EH (cell line): ENCODE data around the gene ARNT2.
"Not testable (repeated sequence)": the region's sequence is repeated elsewhere in the genome, so short reads cannot be mapped to it uniquely, and the experiment has no call there.

Experiments used
- DNase-seq: peaks from one replicate; pipeline ENCODE4 v3.0.0-alpha.2; 2015; ENCODE audit warnings: low read depth

ARNT2 gene

GRCh38 chr15:80491163-80491847 is 87.1 kb downstream of the ARNT2 start:
- no peak for DNase-seq

DNA sequence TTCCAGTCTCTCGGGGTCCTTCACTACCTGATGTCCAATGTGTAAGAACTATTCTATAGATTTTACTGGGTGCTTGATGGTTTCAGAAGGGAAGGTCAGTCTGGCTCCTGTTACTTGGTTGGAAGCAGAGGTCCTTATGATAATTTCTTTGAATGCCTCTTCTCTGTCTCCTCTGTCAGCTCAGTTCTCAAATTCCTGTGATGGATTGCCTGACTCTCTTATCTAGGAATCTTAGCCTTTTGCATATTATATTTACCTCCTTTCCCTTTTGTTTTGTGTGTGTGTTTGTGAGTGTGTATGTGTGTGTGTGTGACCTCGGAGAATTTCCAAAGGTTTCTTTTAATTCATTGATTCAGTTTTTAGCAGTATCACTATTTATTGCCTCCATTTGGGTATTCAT is 88.2 kb downstream of the ARNT2 start:
- no peak for DNase-seq

DNA sequence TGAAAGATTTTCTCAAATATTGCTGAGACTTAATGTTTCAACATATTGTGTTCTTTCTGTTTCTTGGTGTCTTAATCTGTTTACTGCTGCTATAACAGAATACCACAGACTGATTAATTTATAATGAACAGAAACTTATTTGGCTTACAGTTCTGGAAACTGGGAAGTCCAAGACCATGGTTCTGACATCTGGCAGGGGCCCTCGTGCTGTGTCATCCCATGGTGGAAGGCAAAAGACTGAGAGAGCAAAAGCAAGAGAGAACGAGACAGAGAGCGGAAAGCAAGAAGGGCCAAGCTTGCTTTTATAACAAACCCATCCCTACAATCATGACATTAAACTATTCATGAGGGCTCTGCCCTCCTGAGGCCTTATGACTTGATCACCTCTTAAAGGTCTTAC is 88.7 kb downstream of the ARNT2 start:
- no peak for DNase-seq

DNA sequence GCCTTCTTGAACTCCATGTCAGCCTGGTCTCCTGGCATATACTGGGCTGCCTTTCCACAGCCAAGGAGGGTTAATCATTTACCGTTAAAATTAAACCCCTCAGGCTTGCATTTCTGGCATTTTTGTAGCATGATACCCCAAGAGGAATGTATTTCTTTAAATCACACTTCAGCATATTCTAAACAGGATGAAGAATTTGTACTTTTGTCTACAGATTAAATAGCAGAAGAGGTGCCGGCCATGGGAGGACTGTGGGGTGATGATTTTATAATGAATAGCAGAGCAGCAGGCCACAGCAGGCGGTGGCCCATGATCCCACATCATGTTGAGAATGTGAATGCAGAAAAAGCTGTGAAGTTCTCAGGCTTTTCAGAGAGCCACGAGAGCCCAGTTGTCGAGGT is 90.2 kb downstream of the ARNT2 start:
- DNase-seq, result peak; percentile 96

DNA sequence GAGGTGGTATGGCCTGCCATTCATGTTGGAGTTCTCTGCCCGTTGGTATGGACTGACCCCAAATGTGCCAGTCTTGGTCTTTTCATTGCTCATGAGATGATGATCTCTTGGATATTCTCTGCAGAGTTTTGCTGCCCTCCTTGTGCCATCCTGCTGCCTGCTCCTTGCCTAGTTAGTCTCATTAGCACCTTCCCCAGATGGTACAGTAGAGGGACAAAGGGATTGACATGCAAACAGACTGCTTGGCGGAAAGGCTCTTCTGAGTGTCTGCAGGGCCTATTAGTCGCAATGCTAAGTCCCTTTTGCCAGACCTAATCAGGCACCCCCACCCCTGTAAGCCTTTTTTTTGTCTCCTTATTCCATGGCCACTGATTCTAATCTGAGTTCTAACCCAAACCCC is 90.6 kb downstream of the ARNT2 start:
- no peak for DNase-seq

GRCh38 chr15:80495401-80495942 is 91.3 kb downstream of the ARNT2 start:
- DNase-seq, result peak; percentile 51

- peak; percentile 83 for DNase-seq
Observed at GRCh38 chr15:80496096-80496495, 91.9 kb downstream of the ARNT2 start.

GRCh38 chr15:80497221-80497620 is 93.0 kb downstream of the ARNT2 start:
- DNase-seq, result no peak

DNA sequence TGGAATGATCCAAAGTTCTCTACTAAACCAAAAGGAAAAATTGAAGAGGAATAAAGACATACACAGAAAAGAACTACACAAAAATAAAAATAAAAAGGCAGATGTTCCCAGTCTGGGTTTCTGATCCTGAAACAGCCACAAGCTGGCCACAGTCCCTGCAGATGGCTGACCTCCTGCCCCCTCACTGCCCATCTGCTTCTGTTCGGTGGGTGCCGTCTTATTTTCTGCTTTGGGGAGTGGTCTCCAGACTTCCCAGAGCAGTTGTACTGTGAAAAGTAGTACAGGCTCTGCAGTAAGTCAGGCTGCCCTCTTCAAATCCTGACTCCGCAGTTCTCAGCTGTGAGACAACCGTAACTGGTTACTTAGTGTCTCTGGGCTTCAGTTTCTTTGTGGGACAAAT is 94.5 kb downstream of the ARNT2 start:
- no peak for DNase-seq

- DNase-seq, result no peak
Observed at GRCh38 chr15:80500021-80500420, 95.8 kb downstream of the ARNT2 start.

- DNase-seq, result no peak
Observed at GRCh38 chr15:80501476-80501875, 97.3 kb downstream of the ARNT2 start.

DNA sequence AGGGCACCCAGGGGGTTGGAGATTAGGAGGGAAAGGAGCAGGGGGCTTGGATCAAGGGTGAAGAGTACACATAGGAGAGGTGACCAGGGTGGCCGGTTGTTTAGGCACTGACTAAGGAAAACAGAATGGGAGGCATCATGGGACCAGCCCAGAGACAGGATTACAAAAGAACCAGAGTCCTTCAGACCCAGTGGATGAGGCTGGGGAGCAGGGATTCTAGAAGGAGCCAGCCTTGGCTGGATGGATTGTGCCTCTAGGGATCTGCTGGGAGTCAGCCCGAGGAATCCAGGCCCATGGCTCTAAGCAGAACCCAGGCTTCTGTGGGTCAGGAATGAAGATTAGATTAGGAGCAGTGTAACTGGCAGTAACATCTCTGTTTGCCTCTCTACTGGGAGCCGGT is 98.6 kb downstream of the ARNT2 start:
- no peak for DNase-seq

GRCh38 chr15:80503319-80503952 is 99.3 kb downstream of the ARNT2 start:
- DNase-seq, result no peak

DNA sequence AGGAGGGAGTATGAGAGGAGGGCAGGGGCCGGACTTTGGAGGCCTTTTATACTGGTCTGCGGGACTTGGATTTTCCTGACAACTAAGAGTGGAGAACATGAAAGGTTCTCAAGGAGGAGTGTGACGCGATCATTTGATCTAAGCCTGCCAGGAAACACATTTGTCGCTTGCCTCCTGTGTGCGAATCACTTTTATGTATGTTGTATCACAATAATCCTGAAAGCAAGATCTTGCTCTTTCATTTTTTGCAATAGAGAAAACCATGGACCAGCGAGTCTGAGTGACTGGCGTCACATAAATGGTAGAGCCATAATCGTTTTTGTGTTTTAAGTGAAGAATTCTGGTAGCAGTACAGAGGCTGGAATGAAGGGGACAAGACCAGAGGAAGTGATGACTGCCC is 100.7 kb downstream of the ARNT2 start:
- no peak for DNase-seq

- no peak for DNase-seq
Observed at GRCh38 chr15:80506286-80506893, 102.2 kb downstream of the ARNT2 start.

DNA sequence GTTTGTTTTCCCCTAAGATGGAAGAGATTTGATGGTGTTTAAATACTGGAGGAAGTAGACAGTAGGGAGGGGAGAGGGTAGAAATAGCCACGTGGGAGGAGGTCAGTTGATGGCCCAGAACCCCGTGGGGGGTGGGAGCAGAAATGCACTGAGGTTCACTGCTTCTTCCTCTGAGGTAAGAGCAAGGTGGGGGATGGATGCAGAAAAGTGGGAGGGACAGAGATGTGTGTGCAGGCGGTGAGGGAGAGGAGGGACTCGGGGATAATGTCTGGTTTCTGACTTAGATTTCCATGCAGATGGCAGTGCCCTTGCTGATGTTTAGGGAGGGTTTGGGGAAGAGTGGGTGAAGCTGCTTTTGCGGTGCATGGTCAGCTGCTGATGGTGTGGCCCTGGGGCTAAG is 102.9 kb downstream of the ARNT2 start:
- peak; percentile 94 for DNase-seq

- DNase-seq, result peak; percentile 99
Observed at GRCh38 chr15:80507638-80508316, 103.6 kb downstream of the ARNT2 start.

DNA sequence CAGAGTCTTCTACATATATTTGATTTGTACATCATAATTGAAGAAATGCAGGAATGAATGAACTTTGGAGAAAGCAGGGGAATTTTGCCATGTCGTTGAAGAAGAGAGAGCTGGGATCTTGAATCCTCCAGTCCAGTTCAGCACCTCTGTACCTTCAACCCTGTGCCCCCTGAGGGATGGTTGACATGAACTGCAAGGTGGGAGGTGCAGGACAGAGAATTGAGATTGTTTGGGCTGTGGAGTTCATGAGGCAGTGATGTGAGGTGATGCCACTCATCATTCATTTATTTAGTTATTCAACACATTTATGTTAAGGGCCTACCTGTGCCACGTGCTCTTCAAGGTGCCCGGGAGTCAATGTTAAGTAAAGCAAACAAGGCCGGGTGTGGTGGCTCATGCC is 104.6 kb downstream of the ARNT2 start:
- DNase-seq, result no peak

GRCh38 chr15:80509800-80510199 is 105.6 kb downstream of the ARNT2 start:
- DNase-seq, result no peak

- DNase-seq, result not testable (repeated sequence)
Observed at GRCh38 chr15:80510985-80511384, 106.8 kb downstream of the ARNT2 start.

DNA sequence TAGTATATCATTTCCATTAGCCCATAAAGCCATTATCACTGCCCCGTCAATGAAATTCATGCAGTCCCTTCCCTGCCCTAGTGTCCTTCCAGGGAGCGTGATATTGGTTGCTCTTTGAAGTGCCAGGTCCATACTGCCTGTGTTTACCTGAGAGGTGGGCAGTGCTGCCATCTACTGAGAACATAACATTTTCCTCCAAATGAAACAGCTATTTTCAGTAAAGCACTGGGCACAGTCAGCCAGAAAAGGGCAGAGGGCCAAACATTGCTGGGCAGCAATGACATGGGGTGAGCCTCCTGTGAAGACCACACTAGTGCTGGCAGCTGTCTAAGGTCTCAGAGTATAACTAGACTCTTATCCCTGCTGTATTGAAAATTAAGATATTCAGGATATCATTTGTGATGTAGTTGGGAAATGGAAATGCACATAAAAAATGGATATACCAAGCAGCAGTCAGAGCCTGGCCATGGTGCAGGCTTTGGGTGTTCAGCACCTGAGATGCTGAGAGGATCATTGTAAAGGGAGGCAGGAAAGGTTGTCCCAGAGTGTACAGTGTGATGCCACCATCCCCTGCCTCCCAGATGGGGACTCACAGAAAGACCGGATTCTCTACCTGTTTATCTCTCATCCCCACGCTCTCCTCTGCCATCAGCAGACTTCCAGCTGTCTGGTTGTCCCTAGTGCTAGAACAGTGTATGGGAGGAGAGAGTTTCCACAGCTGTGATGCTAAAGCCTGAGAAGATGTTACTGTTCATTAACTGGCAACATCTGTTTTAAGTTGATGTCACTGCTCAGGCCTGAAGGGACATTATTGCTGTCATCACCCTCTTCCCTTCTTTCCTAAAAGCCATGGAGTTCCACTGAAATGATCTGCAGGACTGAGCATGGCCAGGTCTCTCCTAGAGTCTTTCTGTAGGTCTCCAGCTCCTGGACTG is 108.8 kb downstream of the ARNT2 start:
- DNase-seq, result peak; percentile 49
